DND-41 (cell line): Measurements from ENCODE around the gene SLC24A5.

Experiments
- CTCF ChIP-seq: IDR thresholded peaks from 2 replicates; pipeline ENCODE4 v1.5.1; 2012; ENCODE audit warnings: borderline replicate concordance, low read length, moderate library complexity, mild to moderate bottlenecking; ENCODE audit not compliant: poor library complexity, severe bottlenecking; ENCODE audit errors: extremely low read depth
- EZH2 ChIP-seq: IDR thresholded peaks from 3 replicates; pipeline ENCODE4 v1.6.1; 2012; ENCODE audit warnings: borderline replicate concordance, low read depth, mild to moderate bottlenecking, moderate library complexity, low read length, inconsistent platforms; ENCODE audit not compliant: severe bottlenecking

GRCh38 chr15:48147358-48147757, 26.6 kb downstream of the SLC24A5 start:
- no peak for TF ChIP-seq CTCF
- TF ChIP-seq EZH2: no peak
